GM12891 (cell line): ENCODE measurements around the gene CDK10.

Source experiments
- POLR2A ChIP-seq: IDR thresholded peaks from 2 replicates; pipeline ENCODE4 v1.6.1; 2011; ENCODE audit warnings: low read depth, low read length, control low read depth
- POLR2AphosphoS5 ChIP-seq: IDR thresholded peaks from 2 replicates; pipeline ENCODE4 v1.6.1; 2011; ENCODE audit warnings: low read depth, low read length, control low read depth
- SPI1 ChIP-seq: IDR thresholded peaks from 2 replicates; pipeline ENCODE4 v1.6.1; 2011; ENCODE audit warnings: low read depth, low read length, control low read depth
- TAF1 ChIP-seq: IDR thresholded peaks from 2 replicates; pipeline ENCODE4 v1.6.1; 2011; ENCODE audit warnings: low read depth, low read length, control low read depth

DNA sequence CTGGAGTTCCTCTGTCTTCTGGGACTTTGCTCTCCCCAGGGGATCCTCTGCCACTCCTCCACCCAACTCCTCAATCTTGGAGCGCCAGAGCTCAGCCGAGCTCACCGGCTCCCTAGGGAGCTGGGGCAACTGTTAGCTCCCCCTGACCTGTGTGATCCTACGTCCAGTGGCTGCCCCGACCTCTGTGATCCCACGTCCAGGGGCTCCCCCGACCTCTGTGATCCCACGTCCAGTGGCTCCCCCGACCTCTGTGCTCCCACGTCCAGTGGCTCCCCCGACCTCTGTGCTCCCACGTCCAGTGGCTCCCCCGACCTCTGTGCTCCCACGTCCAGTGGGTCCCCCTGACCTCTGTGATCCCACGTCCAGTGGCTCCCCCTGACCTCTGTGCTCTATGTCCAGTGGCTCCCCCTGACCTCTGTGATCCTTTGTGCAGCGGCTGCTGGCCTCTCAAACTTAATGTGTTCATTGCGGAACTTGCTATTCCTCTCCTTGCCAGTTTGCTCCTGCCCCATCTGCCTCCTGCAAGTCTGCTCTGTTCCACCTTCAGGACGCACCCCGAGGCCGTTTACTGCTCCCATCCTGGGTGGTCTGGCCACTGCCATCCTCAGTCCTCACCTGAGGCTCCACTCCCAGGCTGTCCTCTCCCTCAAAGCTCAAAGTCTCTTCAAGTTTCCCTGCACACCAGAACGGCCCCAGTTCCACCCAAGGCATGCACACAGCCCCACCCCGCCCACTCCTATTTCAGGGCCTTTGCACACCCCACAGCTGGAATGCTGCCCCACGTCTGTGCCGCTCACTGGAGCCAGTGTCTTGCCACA, 31.4 kb downstream of the CDK10 start:
- TF ChIP-seq POLR2A (no peak), TAF1 (no peak), POLR2AphosphoS5 (peak; percentile 34; the same call in 1 of the 2 replicates), SPI1 (no peak)
